Activated naive CD4-positive, alpha-beta T cell treated with anti-CD3 and anti-CD28 coated beads for 36 hours (primary cell): ENCODE results near the gene MSMB. TPM values are rescaled to one million over a fixed set of nuclear protein-coding genes. Genes with fewer than 3 reads are reported as not detected.

Source experiments
- CTCF ChIA-PET: fragments of 350-600 bp; sonication (Branson Sonifier 250); formaldehyde crosslinking; loops from one replicate; lab custom pipeline; 2021; ENCODE audit warnings: antibody characterized with exemption; lab: Charles Lee
- DNase-seq: peaks from one replicate; pipeline ENCODE4 v3.0.0-alpha.2; 2020
- H3K27ac Mint-ChIP-seq: one replicate; pipeline ENCODE4 v1.8.0; 2021; ENCODE audit warnings: mild to moderate bottlenecking, mixed read lengths
- H3K27me3 Mint-ChIP-seq: one replicate; pipeline ENCODE4 v1.8.0; 2021; ENCODE audit warnings: low read depth, mixed read lengths
- H3K36me3 Mint-ChIP-seq: one replicate; pipeline ENCODE4 v1.8.0; 2021; ENCODE audit warnings: low read depth, mixed read lengths
- H3K4me1 Mint-ChIP-seq: one replicate; pipeline ENCODE4 v1.8.0; 2021; ENCODE audit warnings: low read depth, mixed read lengths
- H3K4me3 Mint-ChIP-seq: one replicate; pipeline ENCODE4 v1.8.0; 2021; ENCODE audit warnings: mild to moderate bottlenecking, moderate library complexity, mixed read lengths
- H3K9me3 Mint-ChIP-seq: one replicate; pipeline ENCODE4 v1.8.0; 2021; ENCODE audit warnings: mixed read lengths
- intact Hi-C: fragments of 100-400 bp; cut with micrococcal nuclease; formaldehyde crosslinking; loops from one replicate; pipeline ENCODE4 v1.15.1; 2023
- total RNA-seq, 2 experiments: library from RNA; stranded (reverse); gene quantifications; one replicate each; pipeline ENCODE4 v1.2.3, GENCODE V29; 2021

The MSMB gene
- total RNA-seq, 2 experiments from 2014 or later: not detected

- no peak for DNase-seq
- Mint-ChIP-seq H3K4me1 (peaks cover 21% of the 10 kb centered on the region), H3K9me3 (peaks cover 7% of the 10 kb centered on the region), H3K27ac (no peak overlapping the region), H3K36me3 (peaks cover 1% of the 10 kb centered on the region), H3K4me3 (no peak overlapping the region), H3K27me3 (no peaks in the 10 kb centered on the region)
- intact Hi-C loops: no loop called here
- CTCF ChIA-PET: no interaction called here
These were observed 34.8 kb upstream of the MSMB start for GRCh38 chr10:46080886-46081285.

GRCh38 chr10:46079831-46080585, 33.9 kb upstream of the MSMB start:
- Mint-ChIP-seq H3K4me1 (peaks cover 21% of the 10 kb centered on the region), H3K36me3 (peaks cover 1% of the 10 kb centered on the region), H3K4me3 (no peak overlapping the region), H3K27me3 (no peaks in the 10 kb centered on the region), H3K27ac (no peak overlapping the region), H3K9me3 (peaks cover 6% of the 10 kb centered on the region)
- CTCF ChIA-PET: no interaction called here
- DNase-seq: no peak
- intact Hi-C loops: no loop called here

GRCh38 chr10:46077731-46078413, 31.8 kb upstream of the MSMB start:
- Mint-ChIP-seq H3K9me3 (peaks cover 2% of the 10 kb centered on the region), H3K27ac (peak overlapping the region; percentile 41), H3K36me3 (peaks cover under 1% of the 10 kb centered on the region), H3K4me1 (peaks cover 21% of the 10 kb centered on the region), H3K27me3 (no peaks in the 10 kb centered on the region), H3K4me3 (no peak overlapping the region)
- no peak for DNase-seq
- CTCF ChIA-PET: no interaction called here
- intact Hi-C loops: no loop called here

GRCh38 chr10:46077141-46077554, 31.1 kb upstream of the MSMB start:
- no peaks in the 10 kb centered on the region for H3K36me3 Mint-ChIP-seq
- peak overlapping the region; percentile 50 for H3K27ac Mint-ChIP-seq
- intact Hi-C loops: no loop called here
- H3K4me3 Mint-ChIP-seq: no peak overlapping the region
- H3K27me3 Mint-ChIP-seq: no peaks in the 10 kb centered on the region
- H3K9me3 Mint-ChIP-seq: no peaks in the 10 kb centered on the region
- CTCF ChIA-PET: no interaction called here
- no peak for DNase-seq
- peaks cover 21% of the 10 kb centered on the region for H3K4me1 Mint-ChIP-seq

GRCh38 chr10:46075869-46076268, 29.8 kb upstream of the MSMB start:
- Mint-ChIP-seq H3K27ac (no peak overlapping the region), H3K36me3 (no peaks in the 10 kb centered on the region), H3K27me3 (no peaks in the 10 kb centered on the region), H3K9me3 (no peaks in the 10 kb centered on the region), H3K4me3 (no peak overlapping the region), H3K4me1 (peaks cover 18% of the 10 kb centered on the region)
- no peak for DNase-seq
- intact Hi-C loops: no loop called here
- CTCF ChIA-PET: no interaction called here

GRCh38 chr10:46074196-46074946, 28.3 kb upstream of the MSMB start:
- intact Hi-C loops: no loop called here
- Mint-ChIP-seq H3K36me3 (no peaks in the 10 kb centered on the region), H3K27ac (no peak overlapping the region)

GRCh38 chr10:46073564-46073963, 27.5 kb upstream of the MSMB start:
- CTCF ChIA-PET: interaction anchor here (0.6 kb wide), 1 partner anchor 518 kb away, joined by 3 read pairs; no protein-coding TSS in a partner anchor
- H3K4me1 Mint-ChIP-seq: peaks cover 23% of the 10 kb centered on the region
- DNase-seq: no peak
- intact Hi-C loops: no loop called here
- H3K4me3 Mint-ChIP-seq: no peak overlapping the region
- no peaks in the 10 kb centered on the region for H3K36me3 Mint-ChIP-seq
- H3K27ac Mint-ChIP-seq: no peak overlapping the region
- no peaks in the 10 kb centered on the region for H3K27me3 Mint-ChIP-seq
- H3K9me3 Mint-ChIP-seq: no peaks in the 10 kb centered on the region

More at GRCh38 chr10:46074196-46074946, 28.3 kb upstream of the MSMB start:
- CTCF ChIA-PET: interaction anchor here (0.6 kb wide), 1 partner anchor 45 kb away, joined by 3 read pairs; no protein-coding TSS in a partner anchor
- Mint-ChIP-seq H3K27me3 (no peaks in the 10 kb centered on the region), H3K4me1 (peaks cover 23% of the 10 kb centered on the region), H3K4me3 (no peak overlapping the region), H3K9me3 (no peaks in the 10 kb centered on the region)
- no peak for DNase-seq

- intact Hi-C loops: no loop called here
- CTCF ChIA-PET: no interaction called here
These were observed 24.7 kb upstream of the MSMB start for GRCh38 chr10:46070749-46071148.

GRCh38 chr10:46069771-46070463, 23.8 kb upstream of the MSMB start:
- H3K4me1 Mint-ChIP-seq: peaks cover 5% of the 10 kb centered on the region
- no peaks in the 10 kb centered on the region for H3K9me3 Mint-ChIP-seq
- intact Hi-C loops: no loop called here
- H3K36me3 Mint-ChIP-seq: no peaks in the 10 kb centered on the region
- CTCF ChIA-PET: no interaction called here
- no peak overlapping the region for H3K27ac Mint-ChIP-seq
- no peaks in the 10 kb centered on the region for H3K27me3 Mint-ChIP-seq
- no peak for DNase-seq
- no peak overlapping the region for H3K4me3 Mint-ChIP-seq

More at GRCh38 chr10:46070749-46071148, 24.7 kb upstream of the MSMB start:
- Mint-ChIP-seq H3K36me3 (no peaks in the 10 kb centered on the region), H3K27me3 (no peaks in the 10 kb centered on the region), H3K4me1 (peaks cover 5% of the 10 kb centered on the region), H3K4me3 (no peak overlapping the region), H3K9me3 (no peaks in the 10 kb centered on the region), H3K27ac (no peak overlapping the region)
- DNase-seq: no peak

- Mint-ChIP-seq H3K36me3 (no peaks in the 10 kb centered on the region), H3K9me3 (no peaks in the 10 kb centered on the region), H3K27me3 (no peaks in the 10 kb centered on the region), H3K4me3 (no peak overlapping the region), H3K4me1 (peaks cover 5% of the 10 kb centered on the region), H3K27ac (no peak overlapping the region)
- no peak for DNase-seq
- CTCF ChIA-PET: no interaction called here
- intact Hi-C loops: no loop called here
These were observed 22.8 kb upstream of the MSMB start for GRCh38 chr10:46068905-46069304.

GRCh38 chr10:46068117-46068516, 22.0 kb upstream of the MSMB start:
- Mint-ChIP-seq H3K27ac (no peak overlapping the region), H3K36me3 (no peaks in the 10 kb centered on the region), H3K4me3 (no peak overlapping the region), H3K9me3 (no peaks in the 10 kb centered on the region), H3K27me3 (no peaks in the 10 kb centered on the region), H3K4me1 (peaks cover 5% of the 10 kb centered on the region)
- intact Hi-C loops: no loop called here
- CTCF ChIA-PET: no interaction called here
- DNase-seq: no peak

- Mint-ChIP-seq H3K4me3 (no peak overlapping the region), H3K36me3 (no peaks in the 10 kb centered on the region), H3K27me3 (no peaks in the 10 kb centered on the region), H3K4me1 (no peaks in the 10 kb centered on the region), H3K9me3 (no peaks in the 10 kb centered on the region), H3K27ac (no peak overlapping the region)
- intact Hi-C loops: no loop called here
- no peak for DNase-seq
- CTCF ChIA-PET: interaction anchor here (0.6 kb wide), 1 partner anchor 10 kb away, joined by 3 read pairs; no protein-coding TSS in a partner anchor
These were observed 18.3 kb upstream of the MSMB start for GRCh38 chr10:46064269-46064817.
